ENCODE results near the gene C19orf33. TPM values are rescaled to one million over a fixed set of nuclear protein-coding genes. Genes with fewer than 3 reads are reported as not detected.

Gene C19orf33
- total and polyA plus RNA-seq, 12 donors: 0.88 to 46.2 (median 3.2) TPM; not detected in 3

- H3K27me3 ChIP-seq: no peaks in the 10 kb centered on the region
- peaks cover 0 to 32% of the 10 kb centered on the region in 2 donors for H3K36me3 ChIP-seq (replicated peaks in 1 of 2)
- H3K27ac ChIP-seq: no peak overlapping the region
- intact Hi-C loops (cut with DNase I): no loop called here
- peaks cover 0 to 23% of the 10 kb centered on the region in 2 donors for H3K4me1 ChIP-seq (replicated peaks in 1 of 2)
- TF ChIP-seq CTCF (IDR thresholded peaks at IDR 0.05): no peak
- no peak for TF ChIP-seq POLR2A (IDR thresholded peaks at IDR 0.05)
- no peaks in the 10 kb centered on the region for H3K9me3 ChIP-seq (replicated peaks in 1 of 3)
- no peak overlapping the region for H3K4me3 ChIP-seq
- DNase-seq: peak in 1 of 7 donors; percentile 32
- 70 to 77% (median 72%) methylated on average over 2 to 9 of the region's 9 CpGs for WGBS, 4 donors
These were observed 16.4 kb upstream of the C19orf33 start for GRCh38 chr19:38287604-38288003.

GRCh38 chr19:38288123-38288855, 15.8 kb upstream of the C19orf33 start:
- intact Hi-C loops (cut with DNase I): no loop called here
- Histone ChIP-seq H3K27ac (no peak overlapping the region), H3K27me3 (no peaks in the 10 kb centered on the region), H3K4me1 (replicated peaks in 1 of 2) (peaks cover 0 to 22% of the 10 kb centered on the region in 2 donors), H3K36me3 (replicated peaks in 1 of 2) (peaks cover 0 to 32% of the 10 kb centered on the region in 2 donors), H3K4me3 (no peak overlapping the region), H3K9me3 (replicated peaks in 1 of 3) (no peaks in the 10 kb centered on the region)
- TF ChIP-seq POLR2A (IDR thresholded peaks at IDR 0.05) (no peak), CTCF (IDR thresholded peaks at IDR 0.05) (no peak)
- DNase-seq: no peak
- 79 to 87% (median 84%) methylated on average over 9 to 16 of the region's 16 CpGs for WGBS, 4 donors

- Histone ChIP-seq H3K4me1 (replicated peaks in 1 of 2) (peaks cover 0 to 12% of the 10 kb centered on the region in 2 donors), H3K27ac (no peak overlapping the region), H3K27me3 (no peaks in the 10 kb centered on the region), H3K9me3 (replicated peaks in 1 of 3) (no peaks in the 10 kb centered on the region), H3K4me3 (no peak overlapping the region), H3K36me3 (replicated peaks in 1 of 2) (peaks cover 0 to 32% of the 10 kb centered on the region in 2 donors)
- WGBS, 4 donors: 96 to 97% (median 96%) methylated on average over 9 to 15 of the region's 15 CpGs
- intact Hi-C loops (cut with DNase I): no loop called here
- DNase-seq: no peak
- no peak for TF ChIP-seq POLR2A (IDR thresholded peaks at IDR 0.05)
- TF ChIP-seq CTCF (IDR thresholded peaks at IDR 0.05): no peak
These were observed 14.1 kb upstream of the C19orf33 start for GRCh38 chr19:38289955-38290354.

- no peak overlapping the region for H3K27ac ChIP-seq
- DNase-seq: no peak
- H3K36me3 ChIP-seq (replicated peaks in 1 of 2): peaks cover 0 to 32% of the 10 kb centered on the region in 2 donors
These were observed 13.4 kb upstream of the C19orf33 start for GRCh38 chr19:38290631-38291147.

More at GRCh38 chr19:38290631-38291147, 13.4 kb upstream of the C19orf33 start:
- no peak overlapping the region for H3K4me3 ChIP-seq
- no peaks in the 10 kb centered on the region for H3K9me3 ChIP-seq (replicated peaks in 1 of 3)
- WGBS, 4 donors: 84 to 91% (median 89%) methylated on average over 11 to 13 of the region's 13 CpGs
- intact Hi-C loops (cut with DNase I): no loop called here
- no peaks in the 10 kb centered on the region for H3K27me3 ChIP-seq
- TF ChIP-seq CTCF (IDR thresholded peaks at IDR 0.05) (no peak), POLR2A (IDR thresholded peaks at IDR 0.05) (no peak)
- peaks cover 0 to 5% of the 10 kb centered on the region in 2 donors for H3K4me1 ChIP-seq (replicated peaks in 1 of 2)

All from adrenal gland (tissue), 12 donors.